GM13976 (cell line): ENCODE results near the gene MYLK.

ENCODE experiments used
- DNase-seq: peaks from one replicate; pipeline ENCODE4 v3.0.0; 2012; ENCODE audit warnings: low spot score
- CTCF ChIP-seq: IDR thresholded peaks from 2 replicates; pipeline ENCODE4 v1.5.1; 2012; ENCODE audit warnings: borderline replicate concordance, mild to moderate bottlenecking; ENCODE audit not compliant: insufficient read depth; ENCODE audit errors: extremely low read depth, missing control alignments, control extremely low read depth
- in situ Hi-C: fragments of 300-500 bp; cut with MboI; formaldehyde crosslinking; loops from one replicate; pipeline ENCODE4 v1.12.0; 2022; ENCODE audit warnings: low sequenced_read_pairs, mixed read lengths, inconsistent platforms; ENCODE audit not compliant: unreplicated experiment

Gene MYLK

GRCh38 chr3:123847209-123847608 lies 36.9 kb downstream of the MYLK start:
- in situ Hi-C loops, result no loop called here
- no peak for TF ChIP-seq CTCF
- DNase-seq, result no peak

- TF ChIP-seq CTCF, result no peak
- in situ Hi-C loops, result no loop called here
- DNase-seq, result no peak
These were observed 40.5 kb downstream of the MYLK start for GRCh38 chr3:123843668-123844067.

GRCh38 chr3:123842711-123843110 lies 41.4 kb downstream of the MYLK start:
- TF ChIP-seq CTCF, result no peak
- in situ Hi-C loops, result no loop called here
- no peak for DNase-seq

DNA sequence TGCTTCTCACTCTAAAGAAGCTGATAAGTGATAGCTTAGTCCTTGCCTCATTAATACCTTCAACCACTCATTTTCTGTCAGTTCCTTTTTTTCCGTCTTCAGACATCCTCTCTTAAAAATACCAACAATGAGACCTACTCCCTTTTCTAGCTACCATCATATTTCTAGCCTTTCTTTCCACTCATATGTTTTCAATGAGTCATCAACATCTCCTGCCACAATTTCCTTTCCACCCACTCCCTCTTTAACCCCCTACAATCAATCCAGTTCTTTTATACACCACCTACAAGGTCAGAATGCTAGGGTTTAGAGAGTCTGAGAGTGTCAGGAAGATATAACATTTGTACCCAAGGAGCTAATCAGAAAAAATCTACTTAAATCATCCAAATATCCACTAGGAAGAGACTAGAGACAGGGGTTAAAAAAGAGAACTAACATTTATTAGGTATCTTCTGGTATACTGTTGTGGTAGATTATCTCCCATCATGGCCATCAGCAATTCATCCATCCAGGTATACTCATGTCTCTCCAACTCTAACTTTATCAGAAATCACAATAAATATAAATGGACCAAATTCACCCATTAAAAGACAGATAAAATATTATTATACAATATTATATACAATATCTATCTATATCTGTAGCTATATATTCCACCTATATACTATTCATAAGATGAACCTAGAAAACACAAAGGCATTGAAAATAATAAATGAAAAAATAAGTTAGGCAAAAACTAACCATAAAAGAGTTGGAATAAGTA lies 42.5 kb downstream of the MYLK start:
- no peak for DNase-seq
- TF ChIP-seq CTCF, result no peak
- in situ Hi-C loops, result no loop called here

- in situ Hi-C loops, result no loop called here
- no peak for DNase-seq
- TF ChIP-seq CTCF, result no peak
These were observed 43.2 kb downstream of the MYLK start for GRCh38 chr3:123840961-123841360.

DNA sequence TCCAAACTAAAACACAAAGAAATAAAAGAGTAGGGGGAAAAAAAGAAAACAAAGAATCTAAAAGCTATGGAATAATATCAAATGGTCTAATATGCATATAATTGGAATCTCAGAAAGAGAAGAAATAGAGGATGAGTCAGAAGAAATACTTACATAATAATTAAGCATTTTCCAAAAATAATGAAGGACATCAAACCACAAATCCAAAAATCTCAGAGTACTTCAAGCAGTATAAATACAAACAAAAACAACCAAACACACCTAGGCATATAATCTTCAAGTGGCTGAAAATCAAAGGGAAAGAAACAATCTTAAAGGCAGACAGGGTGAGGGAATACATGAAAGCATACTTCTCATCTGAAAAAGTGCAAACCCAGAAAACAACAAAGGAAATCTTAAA lies 46.3 kb downstream of the MYLK start:
- no peak for TF ChIP-seq CTCF
- no peak for DNase-seq
- in situ Hi-C loops, result no loop called here
